IMR-90 (cell line): ENCODE data around the gene LDHAL6B. TPM values are rescaled to one million over a fixed set of nuclear protein-coding genes. Genes with fewer than 3 reads are reported as not detected.

Source experiments
- ATAC-seq: fragments of 200-7000 bp; cut with Tn5 transposase; 2 replicates; pipeline ENCODE4 v1.9.1; 2020; ENCODE audit warnings: low read depth, mild to moderate bottlenecking, moderate library complexity
- BruUV-seq: library from RNA; stranded (reverse); fragments of 400-500 nt; replicated peaks from 2 replicates; lab custom pipeline; 2021; lab: Mats Ljungman, UMichigan
- CTCF ChIA-PET: fragments of 300-600 bp; formaldehyde crosslinking; extraction: SDS; loops from one replicate; lab custom pipeline; 2021; ENCODE audit warnings: antibody characterized with exemption; lab: Yijun Ruan, JAX
- POLR2A ChIA-PET: fragments of 300-600 bp; sonication (Branson Sonifier 250); formaldehyde crosslinking; loops from one replicate; lab custom pipeline; 2022; ENCODE audit warnings: antibody characterized with exemption; ENCODE audit not compliant: unreplicated experiment; lab: Charles Lee
- DNase-seq: peaks from one replicate; pipeline ENCODE4 v3.0.0; 2013
- H2AFZ ChIP-seq: replicated peaks from 2 replicates; pipeline ENCODE3; 2013; ENCODE audit warnings: low read length, mild to moderate bottlenecking; ENCODE audit not compliant: poor library complexity
- H2AK5ac ChIP-seq: 2 replicates; pipeline ENCODE4 v1.6.1; 2013; ENCODE audit warnings: low read depth, low read length, inconsistent platforms
- H2AK9ac ChIP-seq: replicated peaks from 2 replicates; pipeline ENCODE3; 2013; ENCODE audit warnings: mild to moderate bottlenecking, low read depth, low read length, moderate library complexity; ENCODE audit not compliant: poor library complexity
- H2BK120ac ChIP-seq: 2 replicates; pipeline ENCODE4 v1.6.1; 2013; ENCODE audit warnings: low read depth, low read length, inconsistent platforms
- H2BK15ac ChIP-seq: 3 replicates; pipeline ENCODE4 v1.6.1; 2013; ENCODE audit warnings: low read depth, low read length, inconsistent platforms
- H2BK20ac ChIP-seq: 2 replicates; pipeline ENCODE4 v1.6.1; 2013; ENCODE audit warnings: low read depth, mild to moderate bottlenecking, inconsistent platforms, low read length, moderate library complexity
- H2BK5ac ChIP-seq: 2 replicates; pipeline ENCODE4 v1.6.1; 2013; ENCODE audit warnings: mild to moderate bottlenecking, low read depth, low read length, inconsistent platforms; ENCODE audit not compliant: poor library complexity, severe bottlenecking
- H3K14ac ChIP-seq: replicated peaks from 2 replicates; pipeline ENCODE4 v1.6.1; 2013; ENCODE audit warnings: low read depth, low read length, inconsistent platforms
- H3K18ac ChIP-seq: 2 replicates; pipeline ENCODE4 v1.6.1; 2013; ENCODE audit warnings: low read depth, low read length, control low read depth
- H3K23ac ChIP-seq: 2 replicates; pipeline ENCODE4 v1.6.1; 2013; ENCODE audit warnings: low read depth, low read length, inconsistent platforms
- H3K27ac ChIP-seq: 2 replicates; pipeline ENCODE4 v1.5.1; 2013; ENCODE audit warnings: mild to moderate bottlenecking, control low read depth, low read length; ENCODE audit not compliant: insufficient read depth
- H3K27me3 ChIP-seq: 2 replicates; pipeline ENCODE4 v1.6.1; 2013; ENCODE audit warnings: low read length; ENCODE audit not compliant: control insufficient read depth, insufficient read depth
- H3K36me3 ChIP-seq: 2 replicates; pipeline ENCODE4 v1.6.1; 2013; ENCODE audit warnings: low read length, mixed read lengths; ENCODE audit not compliant: control insufficient read depth, insufficient read depth
- H3K4ac ChIP-seq: 2 replicates; pipeline ENCODE4 v1.6.1; 2013; ENCODE audit warnings: low read depth, low read length, inconsistent platforms
- H3K4me1 ChIP-seq: 2 replicates; pipeline ENCODE4 v1.6.1; 2013; ENCODE audit warnings: low read length, mixed read lengths; ENCODE audit not compliant: control insufficient read depth, insufficient read depth
- H3K4me2 ChIP-seq: 2 replicates; pipeline ENCODE4 v1.6.1; 2013; ENCODE audit warnings: low read depth, mild to moderate bottlenecking, control low read depth, low read length, moderate library complexity
- H3K4me3 ChIP-seq: 2 replicates; pipeline ENCODE4 v1.5.1; 2013; ENCODE audit warnings: low read depth, mild to moderate bottlenecking, control low read depth, low read length, moderate library complexity; ENCODE audit not compliant: insufficient read depth
- H3K56ac ChIP-seq: 2 replicates; pipeline ENCODE4 v1.6.1; 2013; ENCODE audit warnings: low read length, inconsistent platforms; ENCODE audit not compliant: insufficient read depth; ENCODE audit errors: extremely low read depth
- H3K79me1 ChIP-seq, 2 experiments: 2 replicates each; pipeline ENCODE4 v1.6.1; 2013; ENCODE audit warnings: low read length in 2 of 2, inconsistent platforms in 1 of 2, low read depth in 1 of 2
- H3K9ac ChIP-seq: 2 replicates; pipeline ENCODE4 v1.6.1; 2013; ENCODE audit warnings: low read depth, low read length, control low read depth
- H3K9me1 ChIP-seq: 2 replicates; pipeline ENCODE4 v1.6.1; 2013; ENCODE audit warnings: low read length, inconsistent platforms; ENCODE audit not compliant: insufficient read depth
- H3K9me3 ChIP-seq: 2 replicates; pipeline ENCODE4 v1.6.1; 2013; ENCODE audit warnings: low read length; ENCODE audit not compliant: control insufficient read depth, insufficient read depth
- H4K20me1 ChIP-seq: 2 replicates; pipeline ENCODE4 v1.6.1; 2013; ENCODE audit warnings: low read length, inconsistent platforms; ENCODE audit not compliant: insufficient read depth
- H4K5ac ChIP-seq: 2 replicates; pipeline ENCODE4 v1.6.1; 2013; ENCODE audit warnings: mild to moderate bottlenecking, low read depth, low read length, control low read depth
- H4K8ac ChIP-seq, 2 experiments: 2 replicates each; pipeline ENCODE4 v1.6.1; 2013; ENCODE audit warnings: low read depth in 2 of 2, low read length in 2 of 2, control low read depth in 1 of 2, inconsistent platforms in 1 of 2
- H4K91ac ChIP-seq: 2 replicates; pipeline ENCODE4 v1.6.1; 2013; ENCODE audit warnings: low read depth, low read length, inconsistent platforms; ENCODE audit not compliant: insufficient read depth
- BHLHE40 ChIP-seq: fragments of 150-350 bp; IDR thresholded peaks from 2 replicates; pipeline ENCODE4 v1.6.1; 2016; ENCODE audit warnings: mild to moderate bottlenecking, low read depth, low read length
- CEBPB ChIP-seq: IDR thresholded peaks from 2 replicates; pipeline ENCODE4 v1.6.1; 2012; ENCODE audit warnings: low read depth, low read length, improper control_type of control experiment
- CHD1 ChIP-seq: IDR thresholded peaks from 2 replicates; pipeline ENCODE4 v1.6.1; 2012; ENCODE audit warnings: low read depth, low read length, improper control_type of control experiment
- CTCF ChIP-seq: conservative IDR thresholded peaks from 2 replicates; pipeline ENCODE4 v1.5.1; 2012; ENCODE audit warnings: mild to moderate bottlenecking, low read depth, low read length, improper control_type of control experiment
- ELK1 ChIP-seq: fragments of 150-350 bp; IDR thresholded peaks from 2 replicates; pipeline ENCODE4 v1.6.1; 2016; ENCODE audit warnings: low read depth, mild to moderate bottlenecking, low read length, moderate library complexity, borderline replicate concordance
- FOS ChIP-seq: fragments of 150-350 bp; IDR thresholded peaks from 2 replicates; pipeline ENCODE4 v1.6.1; 2016; ENCODE audit warnings: low read depth, low read length
- MAFK ChIP-seq: IDR thresholded peaks from 2 replicates; pipeline ENCODE4 v1.6.1; 2012; ENCODE audit warnings: low read depth, low read length, improper control_type of control experiment
- MAZ ChIP-seq: IDR thresholded peaks from 2 replicates; pipeline ENCODE4 v1.6.1; 2012; ENCODE audit warnings: low read depth, mild to moderate bottlenecking, low read length, improper control_type of control experiment, moderate library complexity, borderline replicate concordance
- MXI1 ChIP-seq: IDR thresholded peaks from 2 replicates; pipeline ENCODE4 v1.6.1; 2012; ENCODE audit warnings: low read depth, mild to moderate bottlenecking, low read length, moderate library complexity, borderline replicate concordance
- NFE2L2 ChIP-seq: fragments of 150-350 bp; IDR thresholded peaks from 2 replicates; pipeline ENCODE4 v1.6.1; 2016; ENCODE audit warnings: low read depth, mild to moderate bottlenecking, low read length
- POLR2A ChIP-seq: IDR thresholded peaks from 2 replicates; pipeline ENCODE4 v1.6.1; 2012; ENCODE audit warnings: mild to moderate bottlenecking, low read depth, low read length
- RCOR1 ChIP-seq: IDR thresholded peaks from 2 replicates; pipeline ENCODE4 v1.6.1; 2012; ENCODE audit warnings: mild to moderate bottlenecking, low read length, improper control_type of control experiment; ENCODE audit not compliant: insufficient replicate concordance
- RFX5 ChIP-seq: IDR thresholded peaks from 2 replicates; pipeline ENCODE4 v1.8.0; 2012; ENCODE audit warnings: low read depth, mild to moderate bottlenecking, low read length, moderate library complexity
- SMC3 ChIP-seq: fragments of 150-350 bp; IDR thresholded peaks from 2 replicates; pipeline ENCODE4 v1.6.1; 2016; ENCODE audit warnings: low read depth, mild to moderate bottlenecking, antibody characterized with exemption, low read length, moderate library complexity
- USF2 ChIP-seq: fragments of 150-350 bp; IDR thresholded peaks from 2 replicates; pipeline ENCODE4 v1.6.1; 2017; ENCODE audit warnings: mild to moderate bottlenecking, antibody characterized with exemption, low read length, low read depth
- WGBS, 2 experiments: methylation state at CpG; one replicate each; pipeline versions ENCODE4 v1.1.5 to v1.1.7; 2013; ENCODE audit warnings: missing lambda C conversion rate in 2 of 2; ENCODE audit not compliant: insufficient read length in 1 of 2; ENCODE audit errors: extremely low coverage in 2 of 2; 5-methylcytosine and 5-hydroxymethylcytosine counted together
- dilution Hi-C: fragments of 300-500 bp; cut with HindIII; formaldehyde crosslinking; loops from one replicate; pipeline ENCODE4 v1.14.3; 2018; ENCODE audit warnings: low sequenced_read_pairs; ENCODE audit not compliant: unreplicated experiment
- in situ Hi-C: fragments of 300-500 bp; cut with MboI; formaldehyde crosslinking; loops from 3 replicates; pipeline ENCODE4 v1.14.3; 2019; ENCODE audit warnings: low sequenced_read_pairs, inconsistent platforms, mixed read lengths
- intact Hi-C: fragments of 100-400 bp; cut with micrococcal nuclease; formaldehyde crosslinking; loops from 2 replicates; pipeline ENCODE4 v1.10.0; 2022
- polyA plus RNA-seq, 3 experiments: library from polyadenylated mRNA; depleted of rRNA; stranded (reverse); fragments of >200 nt; gene quantifications; 2 replicates each; pipeline ENCODE4 v1.2.3, GENCODE V29; 2012; ENCODE audit warnings: low replicate concordance in 1 of 3
- total RNA-seq: library from RNA; depleted of rRNA; stranded (reverse); fragments of >200 nt; gene quantifications from 2 replicates; pipeline ENCODE4 v1.2.3, GENCODE V29; 2012

LDHAL6B gene
- total and polyA plus RNA-seq, 2 of the 4 experiments (the other 2 are of a cell fraction): not detected

- H2AFZ ChIP-seq: no peak overlapping the region
- H4K5ac ChIP-seq: no peak overlapping the region
- dilution Hi-C loops: no loop called here
- no peaks in the 10 kb centered on the region for H3K4me1 ChIP-seq
- no peaks in the 10 kb centered on the region for H3K36me3 ChIP-seq
- H2BK15ac ChIP-seq: no peak overlapping the region
- H3K23ac ChIP-seq: no peak overlapping the region
- H3K79me1 ChIP-seq: peaks cover 2 to 9% of the 10 kb centered on the region in 2 experiments; a peak in 3 of 4 replicates
- H2AK5ac ChIP-seq: no peak overlapping the region
- ChIA-PET CTCF (no interaction called here), POLR2A (no interaction called here)
- ATAC-seq: no peak
- H3K4me3 ChIP-seq: no peak overlapping the region
- H2BK5ac ChIP-seq: no peak overlapping the region
- no peak overlapping the region for H3K9ac ChIP-seq
- no peak overlapping the region for H3K4ac ChIP-seq
- H3K9me3 ChIP-seq: no peaks in the 10 kb centered on the region
- WGBS, 2 experiments: no CpG with 5 or more reads among the region's 7 CpGs
- no peak overlapping the region for H4K91ac ChIP-seq
- no peak overlapping the region for H2AK9ac ChIP-seq
- no peak overlapping the region for H2BK120ac ChIP-seq
- DNase-seq: no peak
- H2BK20ac ChIP-seq: no peak overlapping the region
- no peak overlapping the region for H3K27ac ChIP-seq
- H4K8ac ChIP-seq: no peak overlapping the region
- intact Hi-C loops: no loop called here
- no peaks in the 10 kb centered on the region for H4K20me1 ChIP-seq
- in situ Hi-C loops: no loop called here
- H3K14ac ChIP-seq: no peak overlapping the region
- no peak overlapping the region for H3K56ac ChIP-seq
- no TSS peak for BruUV-seq
- no peaks in the 10 kb centered on the region for H3K27me3 ChIP-seq
- H3K4me2 ChIP-seq: no peak overlapping the region
- no peak overlapping the region for H3K18ac ChIP-seq
- no peaks in the 10 kb centered on the region for H3K9me1 ChIP-seq
- TF ChIP-seq POLR2A (no peak), RCOR1 (no peak), RFX5 (no peak), CEBPB (no peak), USF2 (no peak), NFE2L2 (no peak), ELK1 (no peak), MXI1 (no peak), BHLHE40 (no peak), CHD1 (no peak), MAZ (no peak), MAFK (no peak), CTCF (no peak), FOS (no peak), SMC3 (no peak)
These were observed 44.6 kb downstream of the LDHAL6B start for GRCh38 chr15:59251001-59251845.
